HCT116 (cell line): Measurements from ENCODE around the gene KCNAB2.

ENCODE experiments used
- CTCF ChIP-seq, 3 experiments: fragments of 200-600 bp in 1 of 3; sonication (generic) in 1 of 3; IDR thresholded peaks in 2 of 3; conservative IDR thresholded peaks in 1 of 3; 2 replicates each; pipeline ENCODE4 v1.5.1; 2012 to 2017; ENCODE audit warnings: low read depth in 2 of 3, low read length in 2 of 3, antibody characterized with exemption in 1 of 3, borderline replicate concordance in 1 of 3, control low read depth in 1 of 3, mild to moderate bottlenecking in 1 of 3, mixed read lengths in 1 of 3, mixed run types in 1 of 3, moderate library complexity in 1 of 3; ENCODE audit not compliant: insufficient read depth in 1 of 3
- SIN3A ChIP-seq: IDR thresholded peaks from 2 replicates; pipeline ENCODE4 v1.6.1; 2012; ENCODE audit warnings: low read depth
- SP1 ChIP-seq: IDR thresholded peaks from 2 replicates; pipeline ENCODE4 v1.6.1; 2012; ENCODE audit warnings: low read depth
- ZNF274 ChIP-seq: fragments of 200-500 bp; sonication (Bioruptor generic); IDR thresholded peaks from 2 replicates; pipeline ENCODE4 v1.6.1; 2014; ENCODE audit warnings: mild to moderate bottlenecking, low read depth, low read length, inconsistent platforms

- no peak for TF ChIP-seq ZNF274
- no peak for TF ChIP-seq SIN3A
- no peak for TF ChIP-seq CTCF (IDR thresholded peaks at IDR 0.05 in 2 of 3, conservative IDR thresholded peaks at IDR 0.05 in 1 of 3; ENCODE audit: borderline replicate concordance in 1 of 3, insufficient read depth in 1 of 3, low read depth in 2 of 3, low read length in 2 of 3)
- no peak for TF ChIP-seq SP1
Measured at GRCh38 chr1:6094801-6095505, 49.3 kb downstream of the KCNAB2 start.
